ENCODE measurements around the gene EXOSC2. TPM values are rescaled to one million over a fixed set of nuclear protein-coding genes. Genes with fewer than 3 reads are reported as not detected.
A peak's percentile ranks its signal among the peaks of the same experiment; 100 is the strongest.

Gene EXOSC2
- total and polyA plus RNA-seq, 9 donors = 14.7 to 40.1 (median 33.1) TPM

DNA sequence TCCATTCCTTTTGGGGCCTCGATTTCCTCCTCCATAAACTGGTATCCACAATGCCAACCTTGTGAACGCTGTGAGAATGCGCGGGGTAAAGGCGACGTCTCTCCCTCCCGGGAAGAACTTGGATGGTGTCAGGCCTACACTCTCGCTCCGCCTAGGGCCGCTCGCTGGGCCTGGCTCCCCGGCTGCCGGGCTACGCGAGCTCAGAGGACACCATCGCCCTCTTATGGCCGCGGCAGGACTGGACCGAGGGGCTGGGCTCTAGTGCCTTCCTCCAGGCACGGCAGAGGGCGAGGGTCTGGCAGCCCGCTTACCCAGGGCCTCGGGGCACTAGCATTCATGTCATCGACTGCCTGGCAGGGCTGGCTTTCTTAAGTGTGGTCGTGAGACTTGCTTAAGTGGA, 1.3 kb upstream of the EXOSC2 start:
- Histone ChIP-seq H3K27me3 (no peaks in the 10 kb centered on the region), H3K4me3 (no peak overlapping the region), H3K27ac (no peak overlapping the region), H3K9me3 (no peaks in the 10 kb centered on the region), H3K4me1 (ENCODE audit: insufficient read depth) (peaks cover 8% of the 10 kb centered on the region), H3K36me3 (no peaks in the 10 kb centered on the region)
- intact Hi-C loops (cut with DNase I) = no loop called here
- DNase-seq = peak in 3 of 5 donors; percentile 37 to 45 (median 43)
- WGBS, 3 donors = 44 to 50% (median 50%) methylated on average over 23 to 25 of the region's 25 CpGs
- no peak for TF ChIP-seq EP300 (IDR thresholded peaks at IDR 0.05)
- TF ChIP-seq, protein P1, sequence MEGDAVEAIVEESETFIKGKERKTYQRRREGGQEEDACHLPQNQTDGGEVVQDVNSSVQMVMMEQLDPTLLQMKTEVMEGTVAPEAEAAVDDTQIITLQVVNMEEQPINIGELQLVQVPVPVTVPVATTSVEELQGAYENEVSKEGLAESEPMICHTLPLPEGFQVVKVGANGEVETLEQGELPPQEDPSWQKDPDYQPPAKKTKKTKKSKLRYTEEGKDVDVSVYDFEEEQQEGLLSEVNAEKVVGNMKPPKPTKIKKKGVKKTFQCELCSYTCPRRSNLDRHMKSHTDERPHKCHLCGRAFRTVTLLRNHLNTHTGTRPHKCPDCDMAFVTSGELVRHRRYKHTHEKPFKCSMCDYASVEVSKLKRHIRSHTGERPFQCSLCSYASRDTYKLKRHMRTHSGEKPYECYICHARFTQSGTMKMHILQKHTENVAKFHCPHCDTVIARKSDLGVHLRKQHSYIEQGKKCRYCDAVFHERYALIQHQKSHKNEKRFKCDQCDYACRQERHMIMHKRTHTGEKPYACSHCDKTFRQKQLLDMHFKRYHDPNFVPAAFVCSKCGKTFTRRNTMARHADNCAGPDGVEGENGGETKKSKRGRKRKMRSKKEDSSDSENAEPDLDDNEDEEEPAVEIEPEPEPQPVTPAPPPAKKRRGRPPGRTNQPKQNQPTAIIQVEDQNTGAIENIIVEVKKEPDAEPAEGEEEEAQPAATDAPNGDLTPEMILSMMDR (IDR thresholded peaks at IDR 0.05) = no peak
- TF ChIP-seq POLR2A (IDR thresholded peaks at IDR 0.05) = no peak

DNA sequence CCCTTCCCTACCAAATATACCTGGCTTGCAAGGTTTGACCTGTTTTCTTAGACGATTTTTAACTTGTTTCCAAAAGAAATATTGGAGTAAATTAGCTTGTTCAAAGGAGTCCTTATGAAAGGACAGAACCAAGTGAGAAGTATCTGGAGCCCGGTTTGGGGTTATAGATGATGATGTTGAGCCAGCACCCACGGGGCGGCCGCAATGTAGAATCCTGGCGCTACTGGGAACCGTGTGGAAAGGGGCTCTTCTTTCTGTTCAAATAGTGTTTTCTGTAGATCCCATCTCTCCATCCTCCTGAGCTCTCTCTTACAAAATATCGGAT, 517 bp upstream of the EXOSC2 start:
- intact Hi-C loops (cut with DNase I) = no loop called here
- WGBS, 3 donors = 3 to 4% (median 3%) methylated on average over 8 of the region's 8 CpGs
- no peak for DNase-seq
- H3K27ac ChIP-seq = peak overlapping the region in 1 of 2 donors; percentile 54
- H3K36me3 ChIP-seq = no peaks in the 10 kb centered on the region
- no peaks in the 10 kb centered on the region for H3K27me3 ChIP-seq
- H3K9me3 ChIP-seq = no peaks in the 10 kb centered on the region
- peaks cover 8% of the 10 kb centered on the region for H3K4me1 ChIP-seq (ENCODE audit: insufficient read depth)
- peak overlapping the region; percentile 87 for H3K4me3 ChIP-seq
- TF ChIP-seq, protein P1 (IDR thresholded peaks at IDR 0.05) = no peak
- TF ChIP-seq EP300 (IDR thresholded peaks at IDR 0.05) (no peak), POLR2A (IDR thresholded peaks at IDR 0.05) (no peak)

DNA sequence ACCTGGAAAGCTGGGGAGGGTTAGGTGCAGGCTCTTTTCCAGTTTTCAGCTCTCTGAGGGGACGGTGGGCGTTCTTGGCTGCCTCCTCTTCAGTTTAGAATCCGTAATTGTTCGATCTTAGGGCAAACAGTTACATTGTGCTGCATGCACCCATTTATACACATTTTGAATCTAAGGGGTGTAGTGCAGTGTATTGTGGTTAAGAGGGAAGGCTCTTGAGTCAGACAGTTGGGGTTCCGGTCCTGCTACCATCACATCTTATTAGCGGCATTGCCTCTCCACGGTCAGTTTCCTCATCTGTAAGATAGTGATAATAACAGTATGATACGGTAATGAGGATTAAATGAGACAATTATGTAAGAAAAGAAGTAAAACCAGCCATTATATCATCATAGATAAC, 625 bp downstream of the EXOSC2 start:
- no peak for TF ChIP-seq EP300 (IDR thresholded peaks at IDR 0.05)
- no peak for TF ChIP-seq POLR2A (IDR thresholded peaks at IDR 0.05)
- TF ChIP-seq, protein P1 (IDR thresholded peaks at IDR 0.05) = no peak
- peaks cover 8% of the 10 kb centered on the region for H3K4me1 ChIP-seq (ENCODE audit: insufficient read depth)
- intact Hi-C loops (cut with DNase I) = no loop called here
- no peaks in the 10 kb centered on the region for H3K9me3 ChIP-seq
- no peak overlapping the region for H3K27ac ChIP-seq
- no peak for DNase-seq
- peak overlapping the region; percentile 87 for H3K4me3 ChIP-seq
- WGBS, 3 donors = 0 to 1% (median 0%) methylated on average over 8 of the region's 8 CpGs
- no peaks in the 10 kb centered on the region for H3K36me3 ChIP-seq
- no peaks in the 10 kb centered on the region for H3K27me3 ChIP-seq

DNA sequence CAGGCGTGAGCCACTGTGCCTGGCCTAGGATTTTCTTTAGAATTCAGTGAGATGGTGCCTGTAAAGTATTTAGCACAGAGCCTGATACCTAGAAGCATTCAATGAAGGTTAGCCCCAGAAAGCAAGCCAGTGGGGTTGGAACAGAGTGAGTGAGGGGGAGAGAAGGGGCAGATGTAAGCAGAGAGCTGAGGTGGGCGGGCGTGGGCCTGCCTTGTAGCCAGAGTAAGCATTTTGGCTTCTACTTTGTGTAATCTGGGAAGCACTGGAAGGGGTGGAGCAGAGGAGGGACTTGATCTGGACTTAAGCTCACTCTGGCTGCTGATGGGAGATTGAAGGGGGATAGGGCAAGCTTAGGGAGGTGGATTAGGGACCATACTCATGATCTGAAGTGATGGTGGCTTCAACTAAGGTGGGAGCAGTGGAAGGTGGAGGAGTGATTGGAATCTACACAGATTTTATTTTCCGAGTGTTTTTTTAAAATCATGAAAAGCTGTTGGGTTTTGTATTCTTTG, 2.6 kb downstream of the EXOSC2 start:
- 80 to 84% (median 83%) methylated on average over 4 of the region's 4 CpGs for WGBS, 3 donors
- H3K36me3 ChIP-seq = no peaks in the 10 kb centered on the region

More for the DNA sequence above, 2.6 kb downstream of the EXOSC2 start:
- Histone ChIP-seq H3K27ac (no peak overlapping the region), H3K27me3 (no peaks in the 10 kb centered on the region), H3K4me3 (no peak overlapping the region), H3K4me1 (ENCODE audit: insufficient read depth) (peaks cover 8% of the 10 kb centered on the region), H3K9me3 (no peaks in the 10 kb centered on the region)
- no peak for DNase-seq
- TF ChIP-seq, protein P1 (IDR thresholded peaks at IDR 0.05) = no peak
- TF ChIP-seq EP300 (IDR thresholded peaks at IDR 0.05) (no peak), POLR2A (IDR thresholded peaks at IDR 0.05) (no peak)
- intact Hi-C loops (cut with DNase I) = loop anchor here in 1 of 4 donors (5.0 kb wide), 1 partner anchor 351 kb away; no protein-coding TSS in a partner anchor
